Measurements from ENCODE around the gene SMYD5. TPM values are rescaled to one million over a fixed set of nuclear protein-coding genes. Genes with fewer than 3 reads are reported as not detected.

SMYD5 gene
- total RNA-seq, 1 donor: 29.8 TPM

DNA sequence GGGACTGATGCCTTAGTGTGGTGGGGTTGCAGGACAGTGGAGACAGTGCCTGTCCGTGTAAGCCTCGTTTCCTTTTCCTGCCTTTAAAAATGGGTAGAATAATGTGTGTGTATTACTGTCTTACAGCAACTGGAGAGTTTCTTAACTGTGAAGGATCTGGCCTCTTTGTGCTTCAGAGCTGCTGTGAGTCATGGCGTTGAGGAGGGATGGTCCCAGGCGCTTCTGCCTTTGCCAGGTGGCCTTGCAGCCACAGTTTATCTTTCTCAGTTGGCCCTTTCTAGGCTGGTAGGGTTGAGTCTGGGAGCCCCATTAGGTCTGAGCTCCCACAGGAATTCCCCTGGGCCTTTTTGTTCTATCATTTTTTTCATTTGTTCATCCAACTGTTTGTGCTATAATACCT, 9.8 kb downstream of the SMYD5 start:
- H3K9me3 ChIP-seq (ENCODE audit: low read depth, low read length): no peaks in the 10 kb centered on the region
- H3K27me3 ChIP-seq (ENCODE audit: insufficient read depth, low read length): no peaks in the 10 kb centered on the region
- no peak overlapping the region for H3K4me3 ChIP-seq (ENCODE audit: low read length)
- H3K4me1 ChIP-seq (ENCODE audit: insufficient read depth, low read length): peaks cover 14% of the 10 kb centered on the region

DNA sequence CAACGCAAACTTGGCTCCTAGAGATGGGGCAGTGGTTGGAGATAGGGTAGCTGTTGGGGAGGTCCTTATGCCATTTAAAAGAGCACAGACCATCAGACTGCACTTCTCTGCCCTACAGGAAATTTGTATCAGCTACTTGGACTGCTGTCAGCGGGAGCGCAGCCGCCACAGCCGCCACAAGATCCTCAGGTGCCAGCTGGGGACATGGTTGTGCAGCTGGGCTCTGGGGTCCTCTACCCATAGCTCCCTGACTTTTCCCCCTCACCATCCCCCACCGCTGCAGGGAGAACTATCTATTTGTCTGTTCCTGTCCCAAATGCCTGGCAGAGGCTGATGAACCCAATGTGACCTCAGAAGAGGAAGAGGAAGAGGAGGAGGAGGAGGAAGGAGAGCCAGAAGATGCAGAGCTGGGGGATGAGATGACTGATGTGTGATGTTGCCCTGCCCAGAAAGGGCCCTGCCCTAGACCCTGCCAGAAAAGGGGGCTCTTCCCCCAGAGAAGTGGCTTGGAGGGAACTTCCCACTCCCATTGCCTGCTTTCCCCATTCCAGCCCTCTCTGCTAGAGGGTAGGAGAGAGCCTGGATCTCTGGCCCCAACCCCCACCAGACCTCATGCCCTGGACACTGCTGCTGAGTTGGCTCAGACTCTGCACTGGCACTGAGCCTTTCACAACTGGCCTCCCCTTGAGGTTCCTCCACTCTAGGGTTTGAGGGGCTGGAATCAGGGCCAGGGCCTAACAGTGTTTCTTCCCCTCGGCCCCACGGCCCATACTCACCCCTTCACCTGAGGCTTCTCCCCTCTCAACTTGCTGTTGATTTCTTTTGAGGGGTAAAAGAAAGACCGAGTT, 11.7 kb downstream of the SMYD5 start:
- peaks cover 14% of the 10 kb centered on the region for H3K4me1 ChIP-seq (ENCODE audit: insufficient read depth, low read length)
- H3K9me3 ChIP-seq (ENCODE audit: low read depth, low read length): no peaks in the 10 kb centered on the region
- H3K4me3 ChIP-seq (ENCODE audit: low read length): no peak overlapping the region
- no peaks in the 10 kb centered on the region for H3K27me3 ChIP-seq (ENCODE audit: insufficient read depth, low read length)

DNA sequence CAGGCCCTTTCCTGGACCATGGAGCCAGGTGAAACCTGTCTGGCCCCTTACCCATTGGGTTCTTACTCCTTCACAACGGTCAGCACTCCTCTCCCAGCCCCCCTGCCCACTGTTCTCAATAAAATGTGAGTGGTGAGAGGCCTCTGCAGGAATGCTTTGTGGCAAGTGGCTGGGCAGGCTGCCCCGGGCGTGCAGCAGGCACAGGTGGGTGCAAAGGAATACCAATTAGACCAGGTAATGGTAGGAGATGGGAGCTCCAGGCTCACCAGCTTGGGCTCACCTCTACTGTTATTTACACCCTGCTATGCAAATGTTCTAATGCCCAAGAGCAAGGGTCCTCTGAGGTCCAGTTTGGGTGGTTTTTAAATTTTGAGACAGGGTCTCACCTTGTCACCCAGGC, 13.0 kb downstream of the SMYD5 start:
- Histone ChIP-seq H3K4me1 (ENCODE audit: insufficient read depth, low read length) (peaks cover 14% of the 10 kb centered on the region), H3K27me3 (ENCODE audit: insufficient read depth, low read length) (no peaks in the 10 kb centered on the region), H3K4me3 (ENCODE audit: low read length) (no peak overlapping the region), H3K9me3 (ENCODE audit: low read depth, low read length) (no peaks in the 10 kb centered on the region)

DNA sequence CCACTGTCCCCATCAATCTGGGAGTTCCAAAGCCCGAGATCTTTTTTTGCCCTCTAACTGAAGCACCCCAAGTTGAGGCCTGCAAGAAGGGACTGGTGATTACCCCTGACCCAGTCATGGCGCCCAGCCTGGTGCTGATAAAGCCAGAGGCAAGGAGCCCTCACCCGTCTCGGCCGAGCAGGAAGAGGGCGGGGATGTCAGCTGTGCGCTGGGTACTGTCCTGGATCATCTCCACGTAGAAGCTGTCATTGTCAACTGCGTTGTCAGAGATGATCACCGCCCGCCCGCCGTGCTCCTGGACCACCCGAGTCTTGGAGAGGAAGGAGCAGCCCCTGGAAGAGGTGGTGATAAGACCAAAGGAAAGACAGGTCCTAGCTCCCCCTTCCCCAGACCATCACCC, 14.6 kb downstream of the SMYD5 start:
- Histone ChIP-seq H3K27me3 (ENCODE audit: insufficient read depth, low read length) (no peaks in the 10 kb centered on the region), H3K4me1 (ENCODE audit: insufficient read depth, low read length) (peaks cover 24% of the 10 kb centered on the region), H3K4me3 (ENCODE audit: low read length) (no peak overlapping the region), H3K9me3 (ENCODE audit: low read depth, low read length) (no peaks in the 10 kb centered on the region)

DNA sequence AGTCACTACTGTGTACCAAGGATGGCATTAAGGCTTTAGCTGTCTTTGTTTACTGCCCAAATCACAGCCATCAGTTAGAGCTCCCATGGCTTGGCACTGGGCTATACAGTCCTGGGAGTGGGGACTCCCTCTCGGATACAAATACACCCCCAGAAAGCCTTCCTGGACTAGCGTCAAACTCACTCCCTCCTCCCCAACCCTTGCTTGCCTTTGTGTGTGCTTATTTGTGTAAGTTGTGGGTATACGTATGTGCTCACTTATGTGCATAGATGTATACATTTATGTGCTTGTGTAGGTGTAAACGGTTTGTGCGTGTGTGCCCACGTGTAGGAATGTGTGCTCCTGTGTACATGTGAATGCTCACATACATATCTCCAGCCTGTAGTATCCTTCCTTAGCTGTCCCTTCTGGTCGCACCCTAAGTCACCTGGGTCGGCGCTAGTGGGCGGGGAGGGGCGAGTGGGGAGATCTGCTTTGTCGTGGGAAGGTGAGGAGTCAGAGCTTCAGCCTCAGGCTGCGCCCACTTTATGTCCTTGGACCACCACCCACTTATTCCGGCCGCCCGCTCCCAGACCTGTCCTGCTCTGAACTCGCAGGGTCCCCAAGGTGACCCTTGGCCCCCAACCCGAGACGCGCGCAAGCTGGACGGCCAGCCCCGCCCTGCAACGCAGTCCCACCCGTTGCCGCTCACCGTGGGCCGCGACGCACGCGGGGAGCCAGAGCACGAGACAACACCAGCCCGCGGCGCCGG, 18.5 kb downstream of the SMYD5 start:
- Histone ChIP-seq H3K4me3 (ENCODE audit: low read length) (peak overlapping the region; percentile 71), H3K4me1 (ENCODE audit: insufficient read depth, low read length) (peaks cover 24% of the 10 kb centered on the region), H3K9me3 (ENCODE audit: low read depth, low read length) (no peaks in the 10 kb centered on the region), H3K27me3 (ENCODE audit: insufficient read depth, low read length) (no peaks in the 10 kb centered on the region)

DNA sequence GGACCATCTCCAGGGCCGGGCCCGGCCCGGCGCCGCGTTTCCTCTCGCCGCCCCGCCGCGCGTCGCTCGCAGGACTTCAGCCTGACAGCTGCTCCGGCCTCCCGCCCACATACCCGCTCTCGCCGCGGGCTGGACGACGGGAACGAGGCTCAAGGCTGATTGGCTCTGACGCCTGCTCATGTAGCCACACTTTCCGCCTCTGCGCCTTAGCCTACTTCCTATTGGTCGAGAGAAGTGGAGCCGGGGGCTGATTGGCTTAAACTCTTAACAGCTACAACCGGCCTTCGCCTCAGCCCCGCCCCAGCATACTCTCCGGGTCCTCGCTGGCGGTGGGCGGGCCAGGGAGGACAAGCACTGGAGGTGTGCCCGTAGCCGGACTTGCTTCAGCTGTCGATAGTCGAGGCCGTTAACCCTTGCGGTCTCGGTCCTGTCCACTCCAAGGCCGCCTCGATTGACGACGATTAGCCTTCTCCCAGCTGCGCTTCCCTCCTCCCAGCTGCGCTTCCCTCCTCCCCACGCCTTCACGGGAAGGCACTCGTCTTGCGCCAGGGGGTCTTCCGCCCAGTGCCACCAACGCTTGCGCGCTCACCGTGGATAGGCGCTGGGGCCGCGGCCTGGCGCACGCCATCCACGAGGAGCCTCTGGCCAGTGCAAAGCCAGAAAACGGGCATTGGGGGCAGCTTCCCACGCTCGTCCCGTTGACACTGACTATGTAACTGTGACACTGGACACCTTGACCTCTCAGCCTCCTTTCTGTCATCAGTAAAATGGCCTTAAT, 19.3 kb downstream of the SMYD5 start, which contains the start of gene PRADC1:
PRADC1 (minus strand) TSS at position 86 of the 778 bp plus-strand sequence; CDS start at position 7, 79 bp downstream.
- H3K4me3 ChIP-seq (ENCODE audit: low read length): peak within 1 kb of the TSS; percentile 71
- H3K9me3 ChIP-seq (ENCODE audit: low read depth, low read length): no peaks in the 10 kb centered on the region
- H3K27me3 ChIP-seq (ENCODE audit: insufficient read depth, low read length): no peaks in the 10 kb centered on the region
- peaks cover 24% of the 10 kb centered on the region for H3K4me1 ChIP-seq (ENCODE audit: insufficient read depth, low read length)

DNA sequence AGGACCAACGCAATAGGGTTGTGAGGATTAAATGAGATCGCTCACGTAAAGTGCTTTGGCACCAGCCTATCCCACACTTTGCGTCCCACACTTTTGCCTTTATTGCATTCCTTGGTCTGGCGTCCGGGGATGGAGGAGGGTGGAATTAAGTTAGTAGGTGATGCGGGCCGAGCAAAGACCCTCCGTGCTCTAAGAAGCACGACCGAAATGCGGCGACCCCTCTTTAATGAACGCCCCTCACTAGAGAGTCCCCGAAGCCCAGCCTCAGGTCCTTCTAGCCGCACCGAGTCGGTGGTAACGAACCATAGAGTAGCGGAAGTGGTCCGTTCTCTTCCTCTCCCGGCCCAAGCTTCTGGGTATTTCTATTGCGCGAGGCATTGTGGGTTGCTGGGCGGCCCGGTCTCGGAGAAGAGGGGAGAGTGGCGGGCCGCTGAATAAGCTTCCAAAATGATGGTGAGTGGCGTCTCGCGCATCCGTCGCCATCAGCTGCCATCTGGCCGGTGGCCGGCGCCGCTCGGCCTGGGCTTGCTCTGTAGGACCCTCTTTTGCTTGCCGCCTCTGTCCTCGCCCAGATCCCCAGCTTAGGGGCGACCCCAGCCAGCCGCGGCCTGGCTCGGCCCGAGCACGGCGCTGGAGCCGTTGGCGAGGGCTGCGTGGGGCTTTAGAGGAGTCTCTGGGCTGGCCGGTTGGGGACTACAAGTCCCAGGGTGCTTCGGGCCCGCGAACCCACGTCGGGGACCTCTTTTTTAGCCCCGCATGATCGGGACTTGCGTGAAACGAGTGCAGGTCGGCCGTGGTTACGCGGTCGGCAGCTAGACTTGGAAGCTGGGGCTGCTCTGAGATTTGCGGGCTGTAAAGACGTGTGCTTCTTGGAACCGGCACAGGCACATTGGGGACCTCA, 20.1 kb downstream of the SMYD5 start, which contains the start of gene CCT7:
CCT7 (plus strand) TSS at position 377 of the 901 bp plus-strand sequence; CDS start at position 448, 71 bp downstream.
- Histone ChIP-seq H3K9me3 (ENCODE audit: low read depth, low read length) (no peaks in the 10 kb centered on the region), H3K27me3 (ENCODE audit: insufficient read depth, low read length) (no peaks in the 10 kb centered on the region), H3K4me1 (ENCODE audit: insufficient read depth, low read length) (peaks cover 24% of the 10 kb centered on the region), H3K4me3 (ENCODE audit: low read length) (peak within 1 kb of the TSS; percentile 71)

DNA sequence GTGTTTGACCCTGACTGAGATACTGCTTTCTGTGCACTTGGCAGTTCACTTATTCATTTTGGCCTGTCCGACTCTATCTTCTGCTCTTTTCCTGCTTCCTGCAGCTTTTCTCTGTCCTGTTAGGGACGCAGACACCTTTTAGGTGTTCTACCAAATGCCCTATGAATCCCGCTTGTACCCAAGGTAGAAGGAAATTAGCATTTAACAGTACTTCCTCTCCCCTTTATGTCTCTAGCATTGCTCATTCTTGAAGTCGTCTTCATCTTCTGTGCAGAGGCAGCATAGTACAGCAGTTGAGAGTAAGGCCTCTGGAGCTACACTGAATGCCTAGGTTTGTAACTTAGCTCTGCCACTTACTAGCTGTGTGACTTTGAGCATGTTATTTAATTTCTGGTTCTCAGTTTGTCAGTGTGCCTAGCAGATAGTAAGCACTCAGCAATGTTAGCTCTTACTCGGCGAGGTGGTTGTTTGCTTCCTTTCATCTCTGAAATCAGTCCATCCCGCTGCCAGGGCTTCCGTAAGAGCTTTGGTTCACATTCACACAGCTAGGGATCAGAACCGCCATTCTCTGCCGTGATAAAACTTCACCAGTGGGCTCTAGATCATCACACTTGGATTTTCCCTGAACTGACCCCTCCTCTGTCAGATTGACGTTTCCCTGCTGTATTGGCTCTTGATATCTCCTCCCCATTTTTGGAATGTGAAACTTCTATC, 21.4 kb downstream of the SMYD5 start:
- H3K27me3 ChIP-seq (ENCODE audit: insufficient read depth, low read length): no peaks in the 10 kb centered on the region
- no peaks in the 10 kb centered on the region for H3K9me3 ChIP-seq (ENCODE audit: low read depth, low read length)
- peaks cover 24% of the 10 kb centered on the region for H3K4me1 ChIP-seq (ENCODE audit: insufficient read depth, low read length)
- H3K4me3 ChIP-seq (ENCODE audit: low read length): peak overlapping the region; percentile 71

DNA sequence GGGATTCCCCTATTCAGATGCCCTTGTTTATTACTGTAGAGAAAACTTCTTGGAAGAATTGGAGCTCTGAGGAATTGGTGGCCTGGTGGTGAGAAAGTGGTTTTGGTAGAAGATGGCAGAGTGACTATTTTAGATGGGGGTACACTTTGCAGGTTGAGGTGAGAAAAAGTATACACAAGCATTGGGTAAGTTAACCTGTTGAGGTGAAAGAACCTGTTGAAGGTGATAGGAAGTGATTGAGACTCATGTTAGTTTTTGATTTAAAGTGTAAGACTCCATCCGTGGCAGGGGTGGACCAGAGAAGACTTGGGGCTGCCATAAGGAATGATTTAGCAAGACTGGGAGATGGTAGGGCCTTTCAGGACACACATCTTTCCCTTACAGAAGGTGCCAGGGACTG, 23.1 kb downstream of the SMYD5 start:
- Histone ChIP-seq H3K9me3 (ENCODE audit: low read depth, low read length) (no peaks in the 10 kb centered on the region), H3K27me3 (ENCODE audit: insufficient read depth, low read length) (no peaks in the 10 kb centered on the region), H3K4me1 (ENCODE audit: insufficient read depth, low read length) (peaks cover 24% of the 10 kb centered on the region), H3K4me3 (ENCODE audit: low read length) (no peak overlapping the region)

DNA sequence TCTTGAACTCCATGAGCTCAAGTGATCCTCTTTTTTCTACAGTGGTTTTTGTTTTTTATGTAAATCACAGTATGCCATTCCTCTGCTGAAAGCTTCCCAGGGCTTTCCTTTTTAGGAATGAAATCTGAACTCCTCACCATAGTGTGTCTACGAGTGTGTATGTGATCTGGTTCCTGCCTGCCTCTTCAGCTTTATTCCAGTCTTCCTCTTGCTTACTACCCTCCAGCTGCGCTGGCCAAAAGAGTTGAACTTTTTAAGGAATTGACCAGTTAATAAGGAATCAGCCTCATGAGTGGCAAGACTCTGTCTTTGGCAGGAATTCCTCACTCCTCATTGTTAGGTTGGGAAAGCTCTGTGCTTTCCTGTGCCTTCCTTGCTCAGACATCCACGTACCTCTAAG, 24.1 kb downstream of the SMYD5 start:
- no peaks in the 10 kb centered on the region for H3K27me3 ChIP-seq (ENCODE audit: insufficient read depth, low read length)
- H3K9me3 ChIP-seq (ENCODE audit: low read depth, low read length): no peaks in the 10 kb centered on the region
- H3K4me1 ChIP-seq (ENCODE audit: insufficient read depth, low read length): peaks cover 17% of the 10 kb centered on the region
- no peak overlapping the region for H3K4me3 ChIP-seq (ENCODE audit: low read length)

DNA sequence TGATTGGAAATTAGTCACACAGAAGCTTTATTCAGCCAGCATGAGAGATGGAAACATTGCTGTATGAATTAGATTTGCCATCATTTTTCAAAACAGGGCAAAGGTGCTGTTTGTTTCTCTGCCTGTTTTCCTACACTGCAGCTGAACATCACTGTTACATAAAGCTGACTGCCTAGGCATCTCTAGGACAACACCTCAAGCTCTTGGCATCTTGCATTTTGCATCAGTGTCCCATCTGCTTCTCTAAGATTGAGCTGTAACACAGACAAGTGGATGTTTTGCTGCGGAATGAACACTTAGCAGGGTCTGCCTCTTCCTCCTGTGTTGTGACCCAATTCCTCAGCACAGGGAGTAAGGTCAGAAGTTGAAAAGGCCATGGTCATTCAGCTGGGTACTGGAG, 24.9 kb downstream of the SMYD5 start:
- Histone ChIP-seq H3K9me3 (ENCODE audit: low read depth, low read length) (no peaks in the 10 kb centered on the region), H3K27me3 (ENCODE audit: insufficient read depth, low read length) (no peaks in the 10 kb centered on the region), H3K4me3 (ENCODE audit: low read length) (no peak overlapping the region), H3K4me1 (ENCODE audit: insufficient read depth, low read length) (peaks cover 14% of the 10 kb centered on the region)

DNA sequence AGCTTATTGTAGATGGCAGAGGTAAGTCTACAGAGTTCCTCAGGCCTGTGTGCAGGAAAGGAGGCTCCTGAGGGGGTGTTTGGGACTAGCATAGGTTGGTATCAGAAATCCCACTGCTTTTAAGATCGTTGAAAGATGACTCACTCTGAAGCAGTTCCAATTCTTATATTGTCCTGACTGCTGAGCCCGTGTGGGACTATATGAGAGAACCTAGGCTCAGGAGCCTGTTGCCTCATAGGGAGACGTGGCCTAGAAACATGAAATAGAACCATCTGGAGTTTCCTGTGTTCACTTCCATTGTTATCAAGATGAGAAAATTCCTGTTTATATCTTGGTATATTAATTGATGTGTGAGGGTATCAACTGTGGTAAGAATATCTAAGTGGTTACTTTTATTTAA, 25.7 kb downstream of the SMYD5 start:
- no peaks in the 10 kb centered on the region for H3K9me3 ChIP-seq (ENCODE audit: low read depth, low read length)
- peaks cover 12% of the 10 kb centered on the region for H3K4me1 ChIP-seq (ENCODE audit: insufficient read depth, low read length)
- H3K4me3 ChIP-seq (ENCODE audit: low read length): no peak overlapping the region

DNA sequence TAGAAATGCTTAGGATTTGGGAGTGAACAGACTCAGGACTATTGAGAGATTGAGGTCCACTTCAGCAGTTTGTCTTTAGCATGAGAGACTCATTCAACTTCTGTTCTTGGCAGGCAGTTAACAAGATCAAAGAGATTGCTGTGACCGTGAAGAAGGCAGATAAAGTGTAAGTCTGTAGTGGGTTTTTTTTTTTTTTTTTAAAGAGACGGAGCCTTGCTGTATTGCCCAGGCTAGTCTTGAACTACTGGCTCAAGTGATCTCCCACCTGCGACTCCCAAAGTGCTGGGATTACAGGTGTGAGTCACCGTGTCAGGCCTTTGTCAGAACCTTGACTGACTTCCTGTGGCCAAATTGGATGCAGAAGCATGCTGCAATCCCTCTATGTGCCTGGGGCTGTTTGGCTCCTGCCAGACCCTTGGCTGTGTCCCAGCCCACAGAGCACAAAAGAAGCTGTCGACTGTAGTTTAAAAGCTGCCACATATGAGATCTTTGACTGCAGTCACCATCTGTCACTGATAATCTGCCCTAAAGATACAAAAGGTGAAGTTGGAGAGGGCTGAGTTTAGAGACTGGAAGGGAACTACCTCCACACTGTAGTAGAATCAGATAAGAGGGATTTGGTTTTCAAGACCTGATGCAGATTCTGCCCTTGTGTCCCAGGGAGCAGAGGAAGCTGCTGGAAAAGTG, 30.0 kb downstream of the SMYD5 start:
- no peaks in the 10 kb centered on the region for H3K4me1 ChIP-seq (ENCODE audit: insufficient read depth, low read length)
- H3K4me3 ChIP-seq (ENCODE audit: low read length): no peak overlapping the region
- no peaks in the 10 kb centered on the region for H3K27me3 ChIP-seq (ENCODE audit: insufficient read depth, low read length)
- no peaks in the 10 kb centered on the region for H3K9me3 ChIP-seq (ENCODE audit: low read depth, low read length)

More for the DNA sequence above, 25.7 kb downstream of the SMYD5 start:
- no peaks in the 10 kb centered on the region for H3K27me3 ChIP-seq (ENCODE audit: insufficient read depth, low read length)

All from mononuclear cell (primary cell).